ENCODE results near the gene PARP12. TPM values are rescaled to one million over a fixed set of nuclear protein-coding genes. Genes with fewer than 3 reads are reported as not detected.

PARP12 gene
- total RNA-seq, 2 experiments from 2014 or later, result 25.7 to 28.7 TPM

GRCh38 chr7:139990571-139991268 lies 72.0 kb downstream of the PARP12 start:
- Mint-ChIP-seq H3K36me3 (ENCODE audit: low read depth) (no peaks in the 10 kb centered on the region), H3K4me3 (no peak overlapping the region), H3K9me3 (ENCODE audit: low read depth) (no peaks in the 10 kb centered on the region), H3K4me1 (no peaks in the 10 kb centered on the region), H3K27ac (no peak overlapping the region), H3K27me3 (no peaks in the 10 kb centered on the region)
- no peak for DNase-seq
- intact Hi-C loops (cut with DNase I, micrococcal nuclease), result no loop called here
- CTCF ChIA-PET, result no interaction called here
- POLR2A ChIA-PET, result no interaction called here
- no peak for ATAC-seq

DNA sequence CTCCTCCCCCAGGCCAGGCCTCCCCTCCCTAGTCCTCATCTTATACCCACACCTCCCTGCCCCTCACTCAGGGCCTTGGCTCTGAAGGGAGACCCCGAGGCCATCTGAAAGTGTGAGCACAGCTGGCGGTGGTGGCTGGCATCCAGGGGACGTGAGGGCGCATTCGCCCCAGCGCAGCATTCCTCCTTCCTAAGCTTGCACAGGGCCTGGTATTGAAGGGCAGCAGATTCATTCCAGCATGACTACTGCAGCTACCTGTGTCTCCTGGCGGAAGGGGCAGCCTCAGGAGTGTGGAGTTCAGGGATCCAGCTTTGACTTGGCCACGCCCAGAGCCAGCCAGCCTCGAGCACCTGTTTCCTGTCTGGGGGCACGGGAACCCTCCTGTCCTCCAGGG lies 72.6 kb downstream of the PARP12 start:
- CTCF ChIA-PET, result interaction anchor here (0.6 kb wide), 1 partner anchor 821 kb away, joined by 3 read pairs; no protein-coding TSS in a partner anchor
- DNase-seq (no peak), ATAC-seq (no peak)
- Mint-ChIP-seq H3K27me3 (no peaks in the 10 kb centered on the region), H3K4me1 (no peaks in the 10 kb centered on the region), H3K9me3 (ENCODE audit: low read depth) (no peaks in the 10 kb centered on the region), H3K27ac (no peak overlapping the region), H3K36me3 (ENCODE audit: low read depth) (no peaks in the 10 kb centered on the region), H3K4me3 (no peak overlapping the region)
- POLR2A ChIA-PET, result no interaction called here
- intact Hi-C loops (cut with DNase I, micrococcal nuclease), result no loop called here

DNA sequence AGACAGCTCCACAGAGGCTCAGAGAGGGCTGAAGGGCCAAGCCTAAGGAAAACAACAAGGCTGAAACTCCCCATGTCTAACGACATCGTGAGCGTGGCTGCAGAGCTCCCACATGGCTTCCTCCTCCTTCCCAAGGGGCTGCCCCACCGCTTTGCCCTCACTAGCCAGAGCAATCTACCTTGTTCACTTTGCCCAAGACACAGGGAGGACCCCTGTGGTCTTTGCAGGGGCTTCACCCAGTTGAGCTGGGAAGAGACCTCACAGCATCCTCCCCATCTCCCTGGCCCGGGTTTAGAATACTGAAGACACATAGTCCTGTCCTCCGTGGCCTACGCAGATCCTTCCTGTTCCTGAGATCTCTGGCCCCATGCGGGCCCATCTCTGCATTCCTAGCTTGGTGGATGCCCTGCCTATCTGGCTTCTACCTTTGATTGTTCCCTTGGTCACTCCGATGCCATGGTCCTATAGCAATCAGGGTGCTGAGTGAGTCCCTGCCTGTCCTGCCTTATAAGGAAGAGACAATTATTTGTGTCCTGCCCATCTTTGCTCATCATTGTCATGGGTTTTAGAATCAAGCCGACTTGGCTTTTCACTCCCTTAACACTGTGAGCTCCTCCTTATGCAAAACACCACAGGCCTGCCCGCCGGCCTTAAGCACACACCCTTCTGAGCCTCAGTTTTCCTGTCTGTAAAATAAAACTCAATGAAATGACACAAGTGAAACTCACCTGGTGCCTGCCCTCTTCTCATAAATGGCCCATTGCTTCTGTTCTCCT lies 73.2 kb downstream of the PARP12 start:
- ChIA-PET POLR2A (interaction anchor here (0.6 kb wide), 1 partner anchor 401 kb away, joined by 3 read pairs; no protein-coding TSS in a partner anchor), CTCF (interaction anchor here (0.6 to 1.6 kb wide), 2 partner anchors 388 to 820 kb away, joined by 3 to 4 read pairs; no protein-coding TSS in a partner anchor)
- no peaks in the 10 kb centered on the region for H3K36me3 Mint-ChIP-seq (ENCODE audit: low read depth)
- no peaks in the 10 kb centered on the region for H3K27me3 Mint-ChIP-seq
- intact Hi-C loops (cut with DNase I, micrococcal nuclease), result no loop called here
- DNase-seq (no peak), ATAC-seq (no peak)
- H3K9me3 Mint-ChIP-seq (ENCODE audit: low read depth), result no peaks in the 10 kb centered on the region
- H3K4me3 Mint-ChIP-seq, result no peak overlapping the region
- H3K4me1 Mint-ChIP-seq, result no peaks in the 10 kb centered on the region
- H3K27ac Mint-ChIP-seq, result no peak overlapping the region

- ChIA-PET CTCF (interaction anchor here (0.6 to 2.5 kb wide), 8 partner anchors 16 to 386 kb away, joined by 3 to 11 read pairs (median 3); no protein-coding TSS in a partner anchor), POLR2A (no interaction called here)
- Mint-ChIP-seq H3K4me1 (no peaks in the 10 kb centered on the region), H3K9me3 (ENCODE audit: low read depth) (no peaks in the 10 kb centered on the region), H3K4me3 (no peak overlapping the region), H3K36me3 (ENCODE audit: low read depth) (no peaks in the 10 kb centered on the region), H3K27ac (no peak overlapping the region), H3K27me3 (no peaks in the 10 kb centered on the region)
- intact Hi-C loops (cut with DNase I, micrococcal nuclease), result no loop called here
- ATAC-seq (no peak), DNase-seq (no peak)
Observed at GRCh38 chr7:139987691-139988516, 74.8 kb downstream of the PARP12 start.

- Mint-ChIP-seq H3K36me3 (ENCODE audit: low read depth) (no peaks in the 10 kb centered on the region), H3K27ac (no peak overlapping the region), H3K27me3 (no peaks in the 10 kb centered on the region), H3K9me3 (ENCODE audit: low read depth) (no peaks in the 10 kb centered on the region), H3K4me3 (no peak overlapping the region), H3K4me1 (peaks cover 4% of the 10 kb centered on the region)
- ChIA-PET POLR2A (no interaction called here), CTCF (no interaction called here)
- ATAC-seq (no peak), DNase-seq (no peak)
- intact Hi-C loops (cut with DNase I, micrococcal nuclease), result no loop called here
Observed at GRCh38 chr7:139985811-139986210, 76.9 kb downstream of the PARP12 start.

DNA sequence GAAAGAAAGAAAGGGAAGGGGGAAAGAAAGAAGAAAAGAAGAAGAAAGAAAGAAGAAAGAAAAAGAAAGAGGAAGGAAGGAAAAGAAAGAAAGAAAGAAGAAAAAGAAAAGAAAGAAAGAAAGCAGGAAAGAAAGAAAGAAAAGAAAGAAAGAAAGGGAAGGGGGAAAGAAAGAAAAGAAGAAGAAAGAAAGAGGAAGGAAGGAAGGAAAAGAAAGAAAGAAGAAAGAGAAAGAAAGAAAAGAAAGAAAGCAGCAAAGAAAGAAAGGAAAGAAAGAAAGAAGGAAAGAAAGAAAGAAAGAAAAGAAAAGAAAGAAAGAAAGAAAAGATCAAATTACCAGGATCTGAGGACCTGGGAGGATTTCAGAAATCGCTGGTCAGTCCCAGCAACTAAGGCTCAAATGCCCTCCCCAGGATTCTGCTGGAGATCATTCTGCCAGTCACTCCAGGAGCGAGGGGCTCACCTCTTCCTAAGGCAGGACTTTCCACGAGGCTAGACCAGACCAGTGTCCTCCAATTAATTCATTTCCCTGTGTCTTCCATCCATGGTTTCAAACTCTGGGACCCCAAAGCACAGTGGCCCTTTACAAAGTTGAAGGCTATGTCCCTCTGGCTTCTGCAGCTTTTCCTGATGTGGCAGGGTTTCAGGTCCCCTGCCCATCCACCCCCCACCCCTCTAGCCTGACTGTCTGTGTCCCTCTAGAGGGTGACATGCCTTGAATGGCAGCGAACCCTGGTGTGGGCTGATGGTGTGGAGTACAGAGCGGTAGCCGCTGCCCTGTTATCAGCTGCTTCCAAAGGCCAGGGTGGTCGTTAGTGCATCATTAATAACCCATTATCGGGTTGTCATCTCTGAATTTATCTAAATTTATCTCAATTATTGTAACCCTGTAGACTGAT lies 77.9 kb downstream of the PARP12 start:
- H3K4me1 Mint-ChIP-seq, result peaks cover 13% of the 10 kb centered on the region
- H3K27me3 Mint-ChIP-seq, result no peaks in the 10 kb centered on the region
- H3K27ac Mint-ChIP-seq, result no peak overlapping the region
- no peaks in the 10 kb centered on the region for H3K36me3 Mint-ChIP-seq (ENCODE audit: low read depth)
- ATAC-seq (no peak), DNase-seq (no peak)
- no peaks in the 10 kb centered on the region for H3K9me3 Mint-ChIP-seq (ENCODE audit: low read depth)
- H3K4me3 Mint-ChIP-seq, result no peak overlapping the region
- CTCF ChIA-PET, result interaction anchor here (0.7 kb wide), 1 partner anchor 363 kb away, joined by 3 read pairs; no protein-coding TSS in a partner anchor
- intact Hi-C loops (cut with DNase I, micrococcal nuclease), result loop anchor here in 1 of 2 experiments (5.0 kb wide), 1 partner anchor 153 kb away; no protein-coding TSS in a partner anchor
- POLR2A ChIA-PET, result no interaction called here

DNA sequence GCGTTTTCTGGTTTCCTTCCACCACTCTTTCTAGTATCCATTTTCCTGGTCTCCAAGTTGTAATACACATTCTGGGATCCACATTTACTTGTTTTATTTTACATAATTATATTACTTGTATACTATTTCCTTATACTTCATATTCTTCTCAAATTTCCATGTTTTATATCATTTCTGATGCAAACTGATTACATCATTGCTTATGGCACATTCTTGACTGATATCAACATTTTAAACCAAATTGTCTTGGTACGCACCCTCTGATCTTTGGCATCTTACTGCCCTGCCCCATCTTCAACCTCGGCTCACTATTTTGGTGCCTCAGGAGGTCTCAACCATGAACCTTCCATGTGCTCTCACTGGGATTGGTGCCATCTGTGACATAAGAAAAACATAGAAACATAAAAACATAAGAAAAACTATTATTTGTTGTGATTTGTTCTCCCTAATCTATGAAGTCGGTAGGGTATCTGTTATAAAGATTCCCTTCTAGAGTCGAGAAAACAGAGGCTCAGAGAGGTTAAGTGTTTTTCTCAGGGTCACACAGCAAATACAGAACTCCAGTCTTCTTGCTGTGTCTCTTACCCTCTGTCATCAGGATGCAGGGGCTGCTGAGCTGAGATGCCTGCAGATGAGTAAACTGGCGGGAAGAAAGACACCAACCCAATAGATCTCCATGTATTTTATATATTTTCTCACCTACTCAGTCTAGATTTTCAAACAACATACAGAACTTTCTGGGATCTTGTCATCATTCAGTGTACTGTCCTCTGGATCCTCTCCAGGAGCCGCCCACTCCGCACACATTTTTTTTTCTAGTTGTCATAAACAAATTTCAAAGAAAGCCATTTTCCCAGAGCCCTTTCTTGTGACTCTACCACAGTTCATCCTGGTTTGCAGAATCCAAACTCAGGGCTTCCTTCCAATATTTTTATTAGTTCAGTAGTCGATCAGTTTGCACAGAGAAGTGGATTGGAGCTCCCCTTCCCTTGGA lies 79.5 kb downstream of the PARP12 start:
- H3K4me3 Mint-ChIP-seq, result no peak overlapping the region
- ChIA-PET CTCF (no interaction called here), POLR2A (interaction anchor here (0.6 kb wide), 1 partner anchor 194 kb away, joined by 5 read pairs; no protein-coding TSS in a partner anchor)
- intact Hi-C loops (cut with DNase I, micrococcal nuclease), result loop anchor here in 1 of 2 experiments (5.0 kb wide), 1 partner anchor 151 kb away; no protein-coding TSS in a partner anchor
- H3K4me1 Mint-ChIP-seq, result peaks cover 15% of the 10 kb centered on the region
- no peak for DNase-seq
- no peaks in the 10 kb centered on the region for H3K9me3 Mint-ChIP-seq (ENCODE audit: low read depth)
- ATAC-seq, result no peak
- H3K36me3 Mint-ChIP-seq (ENCODE audit: low read depth), result no peaks in the 10 kb centered on the region
- H3K27me3 Mint-ChIP-seq, result no peaks in the 10 kb centered on the region
- no peak overlapping the region for H3K27ac Mint-ChIP-seq

GRCh38 chr7:139981511-139981895 lies 81.2 kb downstream of the PARP12 start:
- ChIA-PET POLR2A (no interaction called here), CTCF (interaction anchor here (0.5 to 1.1 kb wide), 3 partner anchors 12 to 334 kb away, joined by 3 to 5 read pairs (median 3); no protein-coding TSS in a partner anchor)
- intact Hi-C loops (cut with DNase I, micrococcal nuclease), result loop anchor here in 1 of 2 experiments (5.0 kb wide), 1 partner anchor 149 kb away; no protein-coding TSS in a partner anchor
- Mint-ChIP-seq H3K4me3 (no peak overlapping the region), H3K9me3 (ENCODE audit: low read depth) (no peaks in the 10 kb centered on the region), H3K36me3 (ENCODE audit: low read depth) (no peaks in the 10 kb centered on the region), H3K27ac (peak overlapping the region; percentile 40), H3K4me1 (peaks cover 20% of the 10 kb centered on the region), H3K27me3 (no peaks in the 10 kb centered on the region)
- no peak for DNase-seq
- ATAC-seq, result no peak

- DNase-seq (peak; percentile 29), ATAC-seq (no peak)
- H3K36me3 Mint-ChIP-seq (ENCODE audit: low read depth), result no peaks in the 10 kb centered on the region
- peaks cover 20% of the 10 kb centered on the region for H3K4me1 Mint-ChIP-seq
- intact Hi-C loops (cut with DNase I, micrococcal nuclease), result no loop called here
- no peak overlapping the region for H3K27ac Mint-ChIP-seq
- ChIA-PET POLR2A (no interaction called here), CTCF (interaction anchor here (0.6 to 0.8 kb wide), 2 partner anchors 30 to 136 kb away, joined by 3 read pairs; no protein-coding TSS in a partner anchor)
- H3K9me3 Mint-ChIP-seq (ENCODE audit: low read depth), result no peaks in the 10 kb centered on the region
- H3K27me3 Mint-ChIP-seq, result no peaks in the 10 kb centered on the region
- H3K4me3 Mint-ChIP-seq, result no peak overlapping the region
Observed at GRCh38 chr7:139976838-139977656, 85.7 kb downstream of the PARP12 start.
